Body of pancreas (tissue), 4 donors: ENCODE results near the gene LHFPL6.

Experiments used
- POLR2A ChIP-seq, 3 donors: fragments of 450-650 bp; IDR thresholded peaks; one replicate each; pipeline ENCODE4 v1.6.1; 2016; ENCODE audit warnings: antibody characterized with exemption in 3 of 3, mild to moderate bottlenecking in 2 of 3
- TF ChIP-seq, protein P1 (sequence below), 7 experiments: fragments of 450-650 bp in 4 of 7; fragments of 200-600 bp in 3 of 7; sonication (generic) in 3 of 7; IDR thresholded peaks; one replicate each; pipeline ENCODE4 v1.5.1; 2016 to 2019; ENCODE audit warnings: antibody characterized with exemption in 7 of 7

DNA sequence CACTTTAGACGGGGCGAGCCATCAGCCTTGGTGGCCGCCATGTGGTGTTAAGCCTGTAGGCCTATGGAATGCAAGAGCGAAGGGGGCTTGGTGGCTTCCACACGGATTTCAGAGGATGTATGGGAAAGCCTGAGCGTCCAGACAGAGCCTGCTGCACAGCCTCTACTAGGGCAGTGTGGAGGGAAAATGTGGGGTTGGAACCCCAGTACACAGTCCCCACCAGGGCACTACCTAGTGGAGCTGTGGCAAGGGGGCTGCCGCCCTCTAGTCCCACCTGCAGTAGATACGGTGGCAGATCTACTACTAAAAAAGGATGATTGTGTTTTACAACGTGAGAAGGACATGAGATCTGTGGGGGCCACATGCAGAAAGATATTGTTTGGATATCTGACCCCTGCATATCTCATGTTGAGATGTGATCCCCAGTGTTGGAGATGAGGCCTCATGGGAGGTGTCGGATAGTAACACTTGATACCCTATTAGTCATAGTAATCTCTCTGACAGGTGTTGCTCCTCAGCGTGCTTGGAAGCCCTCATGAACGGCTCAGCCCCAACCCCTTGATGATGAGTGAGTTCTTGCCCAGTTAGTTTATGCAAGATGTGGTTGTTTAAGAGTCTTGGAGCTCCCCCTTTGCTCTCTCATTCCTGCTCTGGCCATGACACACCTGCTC, 45.6 kb downstream of the LHFPL6 start:
- TF ChIP-seq POLR2A (IDR thresholded peaks at IDR 0.05) = no peak
- TF ChIP-seq, protein P1, sequence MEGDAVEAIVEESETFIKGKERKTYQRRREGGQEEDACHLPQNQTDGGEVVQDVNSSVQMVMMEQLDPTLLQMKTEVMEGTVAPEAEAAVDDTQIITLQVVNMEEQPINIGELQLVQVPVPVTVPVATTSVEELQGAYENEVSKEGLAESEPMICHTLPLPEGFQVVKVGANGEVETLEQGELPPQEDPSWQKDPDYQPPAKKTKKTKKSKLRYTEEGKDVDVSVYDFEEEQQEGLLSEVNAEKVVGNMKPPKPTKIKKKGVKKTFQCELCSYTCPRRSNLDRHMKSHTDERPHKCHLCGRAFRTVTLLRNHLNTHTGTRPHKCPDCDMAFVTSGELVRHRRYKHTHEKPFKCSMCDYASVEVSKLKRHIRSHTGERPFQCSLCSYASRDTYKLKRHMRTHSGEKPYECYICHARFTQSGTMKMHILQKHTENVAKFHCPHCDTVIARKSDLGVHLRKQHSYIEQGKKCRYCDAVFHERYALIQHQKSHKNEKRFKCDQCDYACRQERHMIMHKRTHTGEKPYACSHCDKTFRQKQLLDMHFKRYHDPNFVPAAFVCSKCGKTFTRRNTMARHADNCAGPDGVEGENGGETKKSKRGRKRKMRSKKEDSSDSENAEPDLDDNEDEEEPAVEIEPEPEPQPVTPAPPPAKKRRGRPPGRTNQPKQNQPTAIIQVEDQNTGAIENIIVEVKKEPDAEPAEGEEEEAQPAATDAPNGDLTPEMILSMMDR (IDR thresholded peaks at IDR 0.05) = no peak
